Ishikawa (cell line): ENCODE results near the gene NOX5.

ENCODE experiments used
- CEBPB ChIP-seq: IDR thresholded peaks from 2 replicates; pipeline ENCODE4 v1.6.1; 2012
- TEAD4 ChIP-seq: IDR thresholded peaks from 2 replicates; pipeline ENCODE4 v1.6.1; 2012
- YY1 ChIP-seq: IDR thresholded peaks from 2 replicates; pipeline ENCODE4 v1.6.1; 2012; ENCODE audit warnings: low read depth
- TF ChIP-seq, protein P1 (sequence below): IDR thresholded peaks from 2 replicates; pipeline ENCODE4 v1.6.1; 2012; ENCODE audit warnings: low read depth, mild to moderate bottlenecking
- TF ChIP-seq, protein P2 (sequence below): IDR thresholded peaks from 2 replicates; pipeline ENCODE4 v1.6.1; 2012
- TF ChIP-seq, protein P3 (sequence below): IDR thresholded peaks from 2 replicates; pipeline ENCODE4 v1.6.1; 2012

DNA sequence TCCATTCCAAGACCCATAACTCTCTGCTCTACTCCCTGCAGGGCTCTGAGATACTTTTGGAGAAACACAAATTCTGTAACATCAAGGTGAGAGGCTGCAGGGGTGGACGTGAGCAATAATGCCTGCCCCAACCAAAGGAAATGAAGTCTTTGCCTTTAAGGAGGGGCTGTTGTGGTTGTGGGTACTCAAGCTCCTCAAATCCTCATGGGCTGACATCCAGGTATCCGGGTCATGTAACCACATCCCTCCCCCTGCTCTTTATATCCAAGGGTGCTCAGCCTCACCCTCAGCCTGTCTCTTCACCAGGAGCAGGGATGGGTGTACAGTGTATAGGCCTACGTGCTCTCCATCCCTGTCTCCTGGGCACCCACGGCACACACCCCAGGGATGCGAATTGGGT lies 32.3 kb downstream of the NOX5 start:
- TF ChIP-seq TEAD4 (no peak), CEBPB (no peak), YY1 (no peak)
- TF ChIP-seq, protein P1, sequence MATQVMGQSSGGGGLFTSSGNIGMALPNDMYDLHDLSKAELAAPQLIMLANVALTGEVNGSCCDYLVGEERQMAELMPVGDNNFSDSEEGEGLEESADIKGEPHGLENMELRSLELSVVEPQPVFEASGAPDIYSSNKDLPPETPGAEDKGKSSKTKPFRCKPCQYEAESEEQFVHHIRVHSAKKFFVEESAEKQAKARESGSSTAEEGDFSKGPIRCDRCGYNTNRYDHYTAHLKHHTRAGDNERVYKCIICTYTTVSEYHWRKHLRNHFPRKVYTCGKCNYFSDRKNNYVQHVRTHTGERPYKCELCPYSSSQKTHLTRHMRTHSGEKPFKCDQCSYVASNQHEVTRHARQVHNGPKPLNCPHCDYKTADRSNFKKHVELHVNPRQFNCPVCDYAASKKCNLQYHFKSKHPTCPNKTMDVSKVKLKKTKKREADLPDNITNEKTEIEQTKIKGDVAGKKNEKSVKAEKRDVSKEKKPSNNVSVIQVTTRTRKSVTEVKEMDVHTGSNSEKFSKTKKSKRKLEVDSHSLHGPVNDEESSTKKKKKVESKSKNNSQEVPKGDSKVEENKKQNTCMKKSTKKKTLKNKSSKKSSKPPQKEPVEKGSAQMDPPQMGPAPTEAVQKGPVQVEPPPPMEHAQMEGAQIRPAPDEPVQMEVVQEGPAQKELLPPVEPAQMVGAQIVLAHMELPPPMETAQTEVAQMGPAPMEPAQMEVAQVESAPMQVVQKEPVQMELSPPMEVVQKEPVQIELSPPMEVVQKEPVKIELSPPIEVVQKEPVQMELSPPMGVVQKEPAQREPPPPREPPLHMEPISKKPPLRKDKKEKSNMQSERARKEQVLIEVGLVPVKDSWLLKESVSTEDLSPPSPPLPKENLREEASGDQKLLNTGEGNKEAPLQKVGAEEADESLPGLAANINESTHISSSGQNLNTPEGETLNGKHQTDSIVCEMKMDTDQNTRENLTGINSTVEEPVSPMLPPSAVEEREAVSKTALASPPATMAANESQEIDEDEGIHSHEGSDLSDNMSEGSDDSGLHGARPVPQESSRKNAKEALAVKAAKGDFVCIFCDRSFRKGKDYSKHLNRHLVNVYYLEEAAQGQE = no peak
- TF ChIP-seq, protein P2, sequence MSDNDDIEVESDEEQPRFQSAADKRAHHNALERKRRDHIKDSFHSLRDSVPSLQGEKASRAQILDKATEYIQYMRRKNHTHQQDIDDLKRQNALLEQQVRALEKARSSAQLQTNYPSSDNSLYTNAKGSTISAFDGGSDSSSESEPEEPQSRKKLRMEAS = no peak
- TF ChIP-seq, protein P3, sequence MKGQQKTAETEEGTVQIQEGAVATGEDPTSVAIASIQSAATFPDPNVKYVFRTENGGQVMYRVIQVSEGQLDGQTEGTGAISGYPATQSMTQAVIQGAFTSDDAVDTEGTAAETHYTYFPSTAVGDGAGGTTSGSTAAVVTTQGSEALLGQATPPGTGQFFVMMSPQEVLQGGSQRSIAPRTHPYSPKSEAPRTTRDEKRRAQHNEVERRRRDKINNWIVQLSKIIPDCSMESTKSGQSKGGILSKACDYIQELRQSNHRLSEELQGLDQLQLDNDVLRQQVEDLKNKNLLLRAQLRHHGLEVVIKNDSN = no peak
